Measurements from ENCODE around the gene TSHZ1.

TSHZ1 gene

DNA sequence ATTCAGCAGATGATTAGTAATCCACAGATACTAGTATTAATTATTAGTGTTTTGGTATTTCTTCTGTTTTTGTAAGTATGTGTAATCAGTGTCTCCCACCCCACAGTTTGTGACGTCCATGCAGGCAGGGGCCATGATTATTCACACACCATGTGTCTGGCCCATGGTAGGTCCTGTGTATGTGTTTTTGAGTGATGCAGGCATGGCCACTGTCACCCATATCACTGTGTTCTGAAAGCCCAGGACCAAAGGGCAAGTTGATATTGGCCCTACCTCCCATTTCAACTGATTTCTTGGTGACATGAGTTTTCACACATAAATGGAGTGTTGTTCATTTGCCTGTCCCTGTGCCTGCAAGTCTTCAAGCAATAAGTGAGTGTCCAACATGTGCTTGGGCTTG, 104.0 kb downstream of the TSHZ1 start:
- Mint-ChIP-seq H3K4me1 (peaks cover 10% of the 10 kb centered on the region), H3K27me3 (ENCODE audit: low read depth, poor library complexity) (no peaks in the 10 kb centered on the region), H3K4me3 (no peak overlapping the region), H3K27ac (no peak overlapping the region), H3K36me3 (ENCODE audit: low read depth) (peaks cover 7% of the 10 kb centered on the region), H3K9me3 (peaks cover 22% of the 10 kb centered on the region)
- TF ChIP-seq, protein P1, sequence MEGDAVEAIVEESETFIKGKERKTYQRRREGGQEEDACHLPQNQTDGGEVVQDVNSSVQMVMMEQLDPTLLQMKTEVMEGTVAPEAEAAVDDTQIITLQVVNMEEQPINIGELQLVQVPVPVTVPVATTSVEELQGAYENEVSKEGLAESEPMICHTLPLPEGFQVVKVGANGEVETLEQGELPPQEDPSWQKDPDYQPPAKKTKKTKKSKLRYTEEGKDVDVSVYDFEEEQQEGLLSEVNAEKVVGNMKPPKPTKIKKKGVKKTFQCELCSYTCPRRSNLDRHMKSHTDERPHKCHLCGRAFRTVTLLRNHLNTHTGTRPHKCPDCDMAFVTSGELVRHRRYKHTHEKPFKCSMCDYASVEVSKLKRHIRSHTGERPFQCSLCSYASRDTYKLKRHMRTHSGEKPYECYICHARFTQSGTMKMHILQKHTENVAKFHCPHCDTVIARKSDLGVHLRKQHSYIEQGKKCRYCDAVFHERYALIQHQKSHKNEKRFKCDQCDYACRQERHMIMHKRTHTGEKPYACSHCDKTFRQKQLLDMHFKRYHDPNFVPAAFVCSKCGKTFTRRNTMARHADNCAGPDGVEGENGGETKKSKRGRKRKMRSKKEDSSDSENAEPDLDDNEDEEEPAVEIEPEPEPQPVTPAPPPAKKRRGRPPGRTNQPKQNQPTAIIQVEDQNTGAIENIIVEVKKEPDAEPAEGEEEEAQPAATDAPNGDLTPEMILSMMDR (IDR thresholded peaks at IDR 0.05), result no peak
- no peak for DNase-seq

DNA sequence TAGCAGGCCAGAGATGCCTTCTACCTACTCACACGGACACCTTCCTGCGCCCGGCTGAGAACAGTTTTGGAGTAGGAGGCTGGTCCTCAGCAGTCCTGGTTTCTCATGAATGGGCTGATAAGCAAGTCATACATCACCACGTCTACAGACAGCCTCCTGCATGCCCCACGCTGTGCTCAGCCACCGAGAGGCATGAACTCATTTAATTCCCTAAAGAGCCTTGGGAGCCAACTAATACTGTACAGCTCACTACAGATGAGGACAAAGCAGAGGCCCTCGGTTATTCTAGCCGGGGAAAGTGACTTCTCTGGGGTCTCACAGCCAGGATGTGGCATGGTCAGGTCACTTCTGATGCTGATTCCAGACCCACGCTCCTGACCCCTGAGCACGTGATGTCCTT, 105.6 kb downstream of the TSHZ1 start:
- Mint-ChIP-seq H3K4me3 (no peak overlapping the region), H3K9me3 (peaks cover 6% of the 10 kb centered on the region), H3K27me3 (ENCODE audit: low read depth, poor library complexity) (no peaks in the 10 kb centered on the region), H3K36me3 (ENCODE audit: low read depth) (no peaks in the 10 kb centered on the region), H3K4me1 (peaks cover 16% of the 10 kb centered on the region), H3K27ac (no peak overlapping the region)
- TF ChIP-seq, protein P1 (IDR thresholded peaks at IDR 0.05), result no peak
- DNase-seq, result no peak

- no peak overlapping the region for H3K4me3 Mint-ChIP-seq
- no peak overlapping the region for H3K27ac Mint-ChIP-seq
- H3K27me3 Mint-ChIP-seq (ENCODE audit: low read depth, poor library complexity), result peaks cover 4% of the 10 kb centered on the region
- H3K9me3 Mint-ChIP-seq, result no peaks in the 10 kb centered on the region
- peaks cover 16% of the 10 kb centered on the region for H3K4me1 Mint-ChIP-seq
- no peaks in the 10 kb centered on the region for H3K36me3 Mint-ChIP-seq (ENCODE audit: low read depth)
- DNase-seq, result no peak
- TF ChIP-seq, protein P1 (IDR thresholded peaks at IDR 0.05), result no peak
These were observed 106.2 kb downstream of the TSHZ1 start for GRCh38 chr18:75316826-75317225.

- Mint-ChIP-seq H3K27me3 (ENCODE audit: low read depth, poor library complexity) (peaks cover 4% of the 10 kb centered on the region), H3K4me1 (peaks cover 18% of the 10 kb centered on the region), H3K27ac (no peak overlapping the region), H3K4me3 (no peak overlapping the region), H3K9me3 (no peaks in the 10 kb centered on the region), H3K36me3 (ENCODE audit: low read depth) (no peaks in the 10 kb centered on the region)
- DNase-seq, result no peak
- TF ChIP-seq, protein P1 (IDR thresholded peaks at IDR 0.05), result no peak
These were observed 106.7 kb downstream of the TSHZ1 start for GRCh38 chr18:75317300-75317699.

DNA sequence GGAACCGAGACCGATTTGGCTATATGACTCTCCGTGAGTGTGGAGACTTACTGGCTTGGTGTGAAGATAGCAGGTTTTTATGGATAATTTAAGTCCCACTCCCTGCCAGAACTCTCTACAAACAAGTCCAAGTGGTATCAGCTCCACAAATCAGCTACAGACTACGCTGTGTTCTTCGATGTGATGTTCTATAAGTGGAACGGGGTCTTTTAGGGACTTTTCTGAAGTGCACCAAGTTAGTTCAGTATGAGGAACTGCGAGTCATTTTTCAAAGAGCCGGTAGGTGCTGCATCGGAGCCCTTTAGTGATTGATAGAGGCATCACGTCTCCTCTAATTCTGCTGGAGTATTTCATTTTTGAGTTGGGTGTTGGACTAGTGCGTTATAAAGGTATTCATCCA, 107.1 kb downstream of the TSHZ1 start:
- no peaks in the 10 kb centered on the region for H3K36me3 Mint-ChIP-seq (ENCODE audit: low read depth)
- TF ChIP-seq, protein P1 (IDR thresholded peaks at IDR 0.05), result no peak
- H3K4me1 Mint-ChIP-seq, result peaks cover 21% of the 10 kb centered on the region
- no peak overlapping the region for H3K27ac Mint-ChIP-seq
- H3K27me3 Mint-ChIP-seq (ENCODE audit: low read depth, poor library complexity), result peaks cover 4% of the 10 kb centered on the region
- H3K9me3 Mint-ChIP-seq, result no peaks in the 10 kb centered on the region
- DNase-seq, result no peak
- H3K4me3 Mint-ChIP-seq, result no peak overlapping the region

DNA sequence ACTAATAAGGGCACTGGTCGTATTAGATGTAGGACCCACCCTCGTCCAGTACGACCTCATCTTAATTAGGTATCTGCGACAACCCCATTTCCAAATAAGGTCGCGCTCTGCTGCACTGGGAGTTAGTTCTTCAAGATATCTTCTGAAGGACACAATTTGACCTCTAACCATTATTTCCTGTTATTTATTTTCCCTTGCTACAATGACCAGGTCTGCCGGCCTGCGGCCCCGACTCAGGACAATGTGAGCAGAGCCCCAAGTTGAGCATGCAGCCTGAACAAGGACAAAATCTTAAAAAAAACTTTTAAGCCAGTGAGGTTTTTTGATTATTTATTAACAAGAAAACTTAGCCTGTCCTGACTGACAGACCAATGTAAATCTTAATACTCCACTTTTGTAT, 109.3 kb downstream of the TSHZ1 start:
- Mint-ChIP-seq H3K4me3 (no peak overlapping the region), H3K36me3 (ENCODE audit: low read depth) (no peaks in the 10 kb centered on the region), H3K9me3 (no peaks in the 10 kb centered on the region), H3K27ac (peak overlapping the region; percentile 84), H3K4me1 (peaks cover 29% of the 10 kb centered on the region), H3K27me3 (ENCODE audit: low read depth, poor library complexity) (peaks cover 4% of the 10 kb centered on the region)
- TF ChIP-seq, protein P1 (IDR thresholded peaks at IDR 0.05), result no peak
- no peak for DNase-seq
